HepG2 (cell line): ENCODE data around the gene CCDC136. TPM values are rescaled to one million over a fixed set of nuclear protein-coding genes. Genes with fewer than 3 reads are reported as not detected.

Experiments used
- ATF4 ChIP-seq, 2 experiments: fragments of 450-650 bp in 1 of 2; sonication (generic) in 1 of 2; formaldehyde crosslinking; IDR thresholded peaks; 2 replicates each; pipeline versions ENCODE4 v1.5.0 to v1.8.0; 2020 to 2022; ENCODE audit warnings: mild to moderate bottlenecking in 1 of 2, missing genetic modification reagents in 1 of 2
- CAMTA2 ChIP-seq: sonication (generic); formaldehyde crosslinking; IDR thresholded peaks from 2 replicates; pipeline ENCODE4 v1.4.0; 2020; ENCODE audit warnings: mild to moderate bottlenecking, missing genetic modification reagents, borderline replicate concordance
- CSRNP1 ChIP-seq: sonication (generic); formaldehyde crosslinking; IDR thresholded peaks from 2 replicates; pipeline ENCODE4 v1.8.1; 2023; ENCODE audit warnings: mild to moderate bottlenecking, missing genetic modification reagents
- CSRNP2 ChIP-seq: sonication (generic); formaldehyde crosslinking; conservative IDR thresholded peaks from 2 replicates; pipeline ENCODE4 v1.8.0; 2022; ENCODE audit warnings: low read depth, missing genetic modification reagents
- EEA1 ChIP-seq: sonication (generic); formaldehyde crosslinking; IDR thresholded peaks from 2 replicates; pipeline ENCODE4 v1.5.1; 2020; ENCODE audit warnings: mild to moderate bottlenecking, missing genetic modification reagents, borderline replicate concordance
- HES4 ChIP-seq: sonication (generic); formaldehyde crosslinking; IDR thresholded peaks from 2 replicates; pipeline ENCODE4 v1.9.0; 2021; ENCODE audit warnings: mild to moderate bottlenecking, missing genetic modification reagents, borderline replicate concordance
- HINFP ChIP-seq: sonication (generic); formaldehyde crosslinking; IDR thresholded peaks from 2 replicates; pipeline ENCODE4 v1.4.0; 2020; ENCODE audit warnings: low read depth, mild to moderate bottlenecking, missing genetic modification reagents
- MTA1 ChIP-seq: sonication (generic); formaldehyde crosslinking; IDR thresholded peaks from 2 replicates; pipeline ENCODE4 v1.4.0; 2020; ENCODE audit warnings: missing genetic modification reagents, mild to moderate bottlenecking, borderline replicate concordance
- MYC ChIP-seq: sonication (generic); formaldehyde crosslinking; IDR thresholded peaks from 2 replicates; pipeline ENCODE4 v1.9.0; 2021; ENCODE audit warnings: missing genetic modification reagents, borderline replicate concordance
- PHF8 ChIP-seq: sonication (generic); formaldehyde crosslinking; IDR thresholded peaks from 2 replicates; pipeline ENCODE4 v1.5.0; 2020; ENCODE audit warnings: missing genetic modification reagents
- TAF1 ChIP-seq: sonication (generic); formaldehyde crosslinking; IDR thresholded peaks from 2 replicates; pipeline ENCODE4 v1.4.0; 2020; ENCODE audit warnings: missing genetic modification reagents
- THAP8 ChIP-seq: sonication (generic); formaldehyde crosslinking; IDR thresholded peaks from 2 replicates; pipeline ENCODE4 v1.5.1; 2020; ENCODE audit warnings: missing genetic modification reagents, mild to moderate bottlenecking, borderline replicate concordance
- TRIM24 ChIP-seq: sonication (generic); formaldehyde crosslinking; IDR thresholded peaks from 2 replicates; pipeline ENCODE4 v1.8.0; 2022; ENCODE audit warnings: mild to moderate bottlenecking, missing genetic modification reagents
- ZFP1 ChIP-seq: IDR thresholded peaks from 2 replicates; pipeline ENCODE4 v1.6.1; 2016
- ZNF230 ChIP-seq: sonication (generic); formaldehyde crosslinking; IDR thresholded peaks from 2 replicates; pipeline ENCODE4 v1.4.0; 2020; ENCODE audit warnings: mild to moderate bottlenecking, missing genetic modification reagents
- ZNF546 ChIP-seq: sonication (generic); formaldehyde crosslinking; conservative IDR thresholded peaks from 2 replicates; pipeline ENCODE4 v1.8.1; 2023; ENCODE audit warnings: mild to moderate bottlenecking, missing genetic modification reagents
- ZNF547 ChIP-seq: sonication (generic); formaldehyde crosslinking; IDR thresholded peaks from 2 replicates; pipeline ENCODE4 v1.5.1; 2020; ENCODE audit warnings: mild to moderate bottlenecking, missing genetic modification reagents
- ZNF747 ChIP-seq: sonication (generic); formaldehyde crosslinking; IDR thresholded peaks from 2 replicates; pipeline ENCODE4 v1.8.1; 2023; ENCODE audit warnings: missing genetic modification reagents, mild to moderate bottlenecking, borderline replicate concordance
- ZNF761 ChIP-seq: sonication (generic); formaldehyde crosslinking; conservative IDR thresholded peaks from 2 replicates; pipeline ENCODE4 v1.4.0; 2020; ENCODE audit warnings: mild to moderate bottlenecking, missing genetic modification reagents
- ZNF772 ChIP-seq: sonication (generic); formaldehyde crosslinking; IDR thresholded peaks from 2 replicates; pipeline ENCODE4 v1.5.0; 2020; ENCODE audit warnings: mild to moderate bottlenecking, missing genetic modification reagents
- ZNF784 ChIP-seq: sonication (generic); formaldehyde crosslinking; IDR thresholded peaks from 2 replicates; pipeline ENCODE4 v1.5.1; 2020; ENCODE audit warnings: missing genetic modification reagents, mild to moderate bottlenecking, borderline replicate concordance
- polyA plus RNA-seq, 8 experiments: library from polyadenylated mRNA; depleted of rRNA in 3 of 8; stranded (reverse) in 7 of 8; unstranded in 1 of 8; fragments of >200 nt; fragmentation: Illumina TruSeq in 4 of 8; extraction: Trizol in 4 of 8; gene quantifications; 2 replicates each; pipeline versions ENCODE4 v1.2.1 to v1.2.3, GENCODE V29; 2011 to 2016; ENCODE audit warnings: low read depth in 4 of 8, missing spikeins in 1 of 8, mixed read lengths in 1 of 8; ENCODE audit not compliant: insufficient read depth in 1 of 8
- total RNA-seq, 5 experiments: library from RNA; depleted of rRNA; stranded (reverse); fragments of >200 nt; fragmentation: Illumina TruSeq; extraction: Trizol; gene quantifications; 2 replicates each; pipeline ENCODE4 v1.2.3, GENCODE V29; 2016; ENCODE audit warnings: low read depth in 1 of 5

CCDC136 gene
- total and polyA plus RNA-seq, 2 of the 13 experiments (the other 11 are each of a cell fraction or from before 2014, with no cell fraction given), result 0.04 to 0.38 TPM

- TF ChIP-seq TAF1 (CRISPR knock-in tag) (0 out of 2 replicates have a peak, but pooled peaks have one; percentile 15), ZFP1 (CRISPR knock-in tag) (no peak), HINFP (CRISPR knock-in tag) (peak; percentile 86), PHF8 (CRISPR knock-in tag) (peak; percentile 64), ATF4 (CRISPR knock-in tag; IDR thresholded peaks at IDR 0.05) (0 out of 4 replicates have a peak, but pooled peaks of 1 of the 2 experiments have one; percentile 19), ZNF230 (CRISPR knock-in tag) (peak; percentile 61; the same call in 1 of the 2 replicates), ZNF546 (CRISPR knock-in tag) (0 out of 2 replicates have a peak, but pooled peaks have one; percentile 35), MTA1 (CRISPR knock-in tag) (peak; percentile 67; the same call in 1 of the 2 replicates), THAP8 (CRISPR knock-in tag) (no peak; the same call in 1 of the 2 replicates), CSRNP1 (CRISPR knock-in tag) (no peak), MYC (peak; percentile 51; the same call in 1 of the 2 replicates), ZNF761 (CRISPR knock-in tag) (peak; percentile 74; the same call in 1 of the 2 replicates), ZNF547 (CRISPR knock-in tag) (peak; percentile 68; the same call in 1 of the 2 replicates), EEA1 (CRISPR knock-in tag) (peak; percentile 47; the same call in 1 of the 2 replicates), CSRNP2 (no peak), ZNF784 (CRISPR knock-in tag) (0 out of 2 replicates have a peak, but pooled peaks have one; percentile 55), CAMTA2 (0 out of 2 replicates have a peak, but pooled peaks have one; percentile 50), ZNF747 (CRISPR knock-in tag) (no peak), HES4 (CRISPR knock-in tag) (0 out of 2 replicates have a peak, but pooled peaks have one; percentile 24), TRIM24 (CRISPR knock-in tag) (no peak), ZNF772 (CRISPR knock-in tag) (peak; percentile 10; the same call in 1 of the 2 replicates)
These were observed 77.6 kb downstream of the CCDC136 start (continued) for GRCh38 chr7:128869138-128869943.
